Karpas-422 (cell line): Measurements from ENCODE around the gene PRXL2B. TPM values are rescaled to one million over a fixed set of nuclear protein-coding genes. Genes with fewer than 3 reads are reported as not detected.

ENCODE experiments used
- DNase-seq: peaks from one replicate; pipeline ENCODE4 v3.0.0-alpha.2; 2015
- H2AFZ ChIP-seq: fragments of 200-600 bp; sonication (generic); 2 replicates; pipeline ENCODE4 v1.6.1; 2014; ENCODE audit warnings: antibody characterized with exemption, low read length, mixed read lengths
- H3K27ac ChIP-seq: fragments of 200-600 bp; sonication (generic); 2 replicates; pipeline ENCODE4 v1.5.1; 2014; ENCODE audit warnings: mild to moderate bottlenecking, low read length, moderate library complexity
- H3K27me3 ChIP-seq: fragments of 200-600 bp; sonication (generic); 2 replicates; pipeline ENCODE4 v1.6.1; 2014; ENCODE audit warnings: low read length, mixed read lengths
- H3K36me3 ChIP-seq: fragments of 200-600 bp; sonication (generic); 2 replicates; pipeline ENCODE4 v1.6.1; 2014; ENCODE audit warnings: low read length, mixed read lengths; ENCODE audit not compliant: insufficient read depth
- H3K4me1 ChIP-seq: fragments of 200-600 bp; sonication (generic); 2 replicates; pipeline ENCODE4 v1.6.1; 2014; ENCODE audit warnings: mild to moderate bottlenecking, low read length, mixed read lengths
- H3K4me2 ChIP-seq: fragments of 200-600 bp; sonication (generic); 2 replicates; pipeline ENCODE4 v1.6.1; 2014; ENCODE audit warnings: low read length, low read depth, mild to moderate bottlenecking; ENCODE audit not compliant: poor library complexity, severe bottlenecking
- H3K4me3 ChIP-seq: fragments of 200-600 bp; sonication (generic); 2 replicates; pipeline ENCODE4 v1.5.1; 2014; ENCODE audit warnings: mild to moderate bottlenecking, antibody characterized with exemption, low read length, mixed read lengths
- H3K79me2 ChIP-seq: fragments of 200-600 bp; sonication (generic); 2 replicates; pipeline ENCODE4 v1.6.1; 2014; ENCODE audit warnings: mild to moderate bottlenecking, low read length, mixed read lengths
- H3K9ac ChIP-seq: fragments of 200-600 bp; sonication (generic); 2 replicates; pipeline ENCODE4 v1.6.0; 2014; ENCODE audit warnings: low read length
- H3K9me2 ChIP-seq: fragments of 200-600 bp; sonication (generic), shearing (Covaris generic); replicated peaks from 2 replicates; pipeline ENCODE4 v1.6.0; 2014; ENCODE audit warnings: mild to moderate bottlenecking, low read length, moderate library complexity; ENCODE audit not compliant: insufficient read depth
- H3K9me3 ChIP-seq: fragments of 300-700, 200-600 bp; sonication (generic); 2 replicates; pipeline ENCODE4 v1.6.1; 2014; ENCODE audit warnings: low read length, mixed read lengths
- H4K20me1 ChIP-seq: fragments of 200-600 bp; sonication (generic); 2 replicates; pipeline ENCODE4 v1.6.1; 2014; ENCODE audit warnings: mild to moderate bottlenecking, antibody characterized with exemption, low read length, low read depth; ENCODE audit not compliant: insufficient read depth
- total RNA-seq: library from RNA; depleted of rRNA; stranded (reverse); fragments of >200 nt; shearing (Covaris generic); gene quantifications from 2 replicates; pipeline ENCODE4 v1.2.3, GENCODE V29; 2014; ENCODE audit warnings: low replicate concordance

PRXL2B gene
- total RNA-seq, 1 experiment from 2014 or later, result 0.89 TPM

GRCh38 chr1:2591581-2592261 lies 5.1 kb downstream of the PRXL2B start:
- H2AFZ ChIP-seq, result no peak overlapping the region
- H3K9me2 ChIP-seq, result no peaks in the 10 kb centered on the region
- H3K9ac ChIP-seq, result no peak overlapping the region
- H3K79me2 ChIP-seq, result no peaks in the 10 kb centered on the region
- no peak overlapping the region for H3K4me3 ChIP-seq
- no peak overlapping the region for H3K4me2 ChIP-seq
- no peaks in the 10 kb centered on the region for H3K9me3 ChIP-seq
- no peaks in the 10 kb centered on the region for H3K36me3 ChIP-seq
- no peaks in the 10 kb centered on the region for H3K4me1 ChIP-seq
- H3K27me3 ChIP-seq, result no peaks in the 10 kb centered on the region
- no peak for DNase-seq
- H4K20me1 ChIP-seq, result no peaks in the 10 kb centered on the region
- H3K27ac ChIP-seq, result no peak overlapping the region

GRCh38 chr1:2592672-2593071 lies 6.1 kb downstream of the PRXL2B start:
- Histone ChIP-seq H3K27me3 (no peaks in the 10 kb centered on the region), H3K4me2 (no peak overlapping the region), H2AFZ (no peak overlapping the region), H3K4me1 (no peaks in the 10 kb centered on the region), H3K27ac (no peak overlapping the region), H3K9me2 (no peaks in the 10 kb centered on the region), H3K4me3 (no peak overlapping the region), H3K36me3 (no peaks in the 10 kb centered on the region), H3K9ac (no peak overlapping the region), H3K9me3 (no peaks in the 10 kb centered on the region), H3K79me2 (no peaks in the 10 kb centered on the region), H4K20me1 (no peaks in the 10 kb centered on the region)
- no peak for DNase-seq

- no peaks in the 10 kb centered on the region for H3K79me2 ChIP-seq
- H3K9ac ChIP-seq, result no peak overlapping the region
- H3K4me3 ChIP-seq, result no peak overlapping the region
- H3K27me3 ChIP-seq, result no peaks in the 10 kb centered on the region
- no peaks in the 10 kb centered on the region for H3K9me3 ChIP-seq
- no peaks in the 10 kb centered on the region for H3K36me3 ChIP-seq
- H3K4me1 ChIP-seq, result no peaks in the 10 kb centered on the region
- no peak for DNase-seq
- H3K27ac ChIP-seq, result no peak overlapping the region
- no peaks in the 10 kb centered on the region for H4K20me1 ChIP-seq
- H2AFZ ChIP-seq, result no peak overlapping the region
- no peak overlapping the region for H3K4me2 ChIP-seq
- H3K9me2 ChIP-seq, result no peaks in the 10 kb centered on the region
These were observed 6.8 kb downstream of the PRXL2B start for GRCh38 chr1:2593251-2593878.

GRCh38 chr1:2594001-2594640 lies 7.5 kb downstream of the PRXL2B start:
- no peak overlapping the region for H3K9ac ChIP-seq
- no peak for DNase-seq
- H2AFZ ChIP-seq, result no peak overlapping the region

GRCh38 chr1:2594641-2595131 lies 8.1 kb downstream of the PRXL2B start:
- H3K4me1 ChIP-seq, result no peaks in the 10 kb centered on the region
- H4K20me1 ChIP-seq, result no peaks in the 10 kb centered on the region
- no peaks in the 10 kb centered on the region for H3K9me3 ChIP-seq
- no peaks in the 10 kb centered on the region for H3K27me3 ChIP-seq
- no peak overlapping the region for H3K27ac ChIP-seq
- no peak overlapping the region for H3K4me2 ChIP-seq
- H3K9ac ChIP-seq, result no peak overlapping the region
- H3K9me2 ChIP-seq, result no peaks in the 10 kb centered on the region
- H3K79me2 ChIP-seq, result no peaks in the 10 kb centered on the region
- H3K36me3 ChIP-seq, result no peaks in the 10 kb centered on the region
- DNase-seq, result no peak
- no peak overlapping the region for H2AFZ ChIP-seq
- no peak overlapping the region for H3K4me3 ChIP-seq

More at GRCh38 chr1:2594001-2594640, 7.5 kb downstream of the PRXL2B start:
- Histone ChIP-seq H3K4me2 (no peak overlapping the region), H3K4me3 (no peak overlapping the region), H3K27me3 (no peaks in the 10 kb centered on the region), H3K27ac (no peak overlapping the region), H4K20me1 (no peaks in the 10 kb centered on the region), H3K9me2 (no peaks in the 10 kb centered on the region), H3K4me1 (no peaks in the 10 kb centered on the region), H3K79me2 (no peaks in the 10 kb centered on the region), H3K36me3 (no peaks in the 10 kb centered on the region), H3K9me3 (no peaks in the 10 kb centered on the region)

- H3K9me3 ChIP-seq, result no peaks in the 10 kb centered on the region
- H3K4me2 ChIP-seq, result no peak overlapping the region
- no peak for DNase-seq
- H3K4me1 ChIP-seq, result no peaks in the 10 kb centered on the region
- H3K36me3 ChIP-seq, result no peaks in the 10 kb centered on the region
- no peaks in the 10 kb centered on the region for H3K79me2 ChIP-seq
- no peak overlapping the region for H3K27ac ChIP-seq
- H3K9me2 ChIP-seq, result no peaks in the 10 kb centered on the region
- no peak overlapping the region for H3K4me3 ChIP-seq
- no peak overlapping the region for H3K9ac ChIP-seq
- H2AFZ ChIP-seq, result no peak overlapping the region
- no peaks in the 10 kb centered on the region for H4K20me1 ChIP-seq
- H3K27me3 ChIP-seq, result no peaks in the 10 kb centered on the region
These were observed 8.8 kb downstream of the PRXL2B start for GRCh38 chr1:2595261-2595811.

- Histone ChIP-seq H3K9me2 (no peaks in the 10 kb centered on the region), H3K4me1 (no peaks in the 10 kb centered on the region), H3K27ac (no peak overlapping the region), H3K9ac (no peak overlapping the region), H3K4me3 (no peak overlapping the region), H2AFZ (no peak overlapping the region), H3K79me2 (no peaks in the 10 kb centered on the region), H4K20me1 (no peaks in the 10 kb centered on the region), H3K9me3 (no peaks in the 10 kb centered on the region), H3K4me2 (no peak overlapping the region), H3K36me3 (no peaks in the 10 kb centered on the region), H3K27me3 (no peaks in the 10 kb centered on the region)
- DNase-seq, result no peak
These were observed 9.4 kb downstream of the PRXL2B start for GRCh38 chr1:2595812-2596529.
